ENCODE results near the gene CYB561.

The CYB561 gene

GRCh38 chr17:63480826-63481487 lies 34.9 kb upstream of the CYB561 start (continued):
- no peak for TF ChIP-seq ZNF148 (tag by site-specific recombination; IDR thresholded peaks at IDR 0.05; ENCODE audit: borderline replicate concordance)
- no peak for TF ChIP-seq ZNF362 (tag by site-specific recombination; IDR thresholded peaks at IDR 0.05)
- 0 out of 2 replicates have a peak, but pooled peaks have one; percentile 37 for TF ChIP-seq ZNF843 (tag by site-specific recombination; IDR thresholded peaks at IDR 0.05)
- no peak for TF ChIP-seq ZNF37A (tag by site-specific recombination; IDR thresholded peaks at IDR 0.05)
- TF ChIP-seq ZNF701 (tag by site-specific recombination; IDR thresholded peaks at IDR 0.05) = no peak
- TF ChIP-seq ZNF24 (tag by site-specific recombination; IDR thresholded peaks at IDR 0.05) = no peak
- TF ChIP-seq SP7 (tag by site-specific recombination; IDR thresholded peaks at IDR 0.05) = peak; percentile 36; the same call in 1 of the 2 replicates
- no peak for TF ChIP-seq ZNF133 (tag by site-specific recombination; IDR thresholded peaks at IDR 0.05)
- no peak for TF ChIP-seq ZBTB26 (tag by site-specific recombination; optimal IDR thresholded peaks at IDR 0.05)
- TF ChIP-seq ZNF473 (tag by site-specific recombination; IDR thresholded peaks at IDR 0.05) = no peak
- no peak for TF ChIP-seq RBAK (tag by site-specific recombination; IDR thresholded peaks at IDR 0.05)
- TF ChIP-seq GLIS2 (tag by site-specific recombination; IDR thresholded peaks at IDR 0.05) = no peak
- no peak for TF ChIP-seq ZSCAN18 (tag by site-specific recombination; IDR thresholded peaks at IDR 0.05)
- no peak for TF ChIP-seq ZNF610 (tag by site-specific recombination; IDR thresholded peaks at IDR 0.05; ENCODE audit: borderline replicate concordance)
- TF ChIP-seq SCRT1 (tag by site-specific recombination; IDR thresholded peaks at IDR 0.05; ENCODE audit: borderline replicate concordance) = no peak
- peak; percentile 17; the same call in 1 of the 2 replicates for TF ChIP-seq SCRT2 (tag by site-specific recombination; IDR thresholded peaks at IDR 0.05)
- no peak for TF ChIP-seq ZNF433 (tag by site-specific recombination; IDR thresholded peaks at IDR 0.05; ENCODE audit: low read depth)
- TF ChIP-seq ZNF707 (tag by site-specific recombination; IDR thresholded peaks at IDR 0.05) = no peak
- TF ChIP-seq ATF2 (tag by site-specific recombination; IDR thresholded peaks at IDR 0.05; ENCODE audit: low read depth) = no peak
- TF ChIP-seq ZNF449 (tag by site-specific recombination; IDR thresholded peaks at IDR 0.05) = peak; percentile 88
- TF ChIP-seq ZNF174 (tag by site-specific recombination; IDR thresholded peaks at IDR 0.05) = no peak
- no peak for TF ChIP-seq ZNF501 (tag by site-specific recombination; IDR thresholded peaks at IDR 0.05)
- TF ChIP-seq OSR2 (tag by site-specific recombination; IDR thresholded peaks at IDR 0.05) = peak; percentile 64; the same call in 1 of the 2 replicates
- no peak for TF ChIP-seq ZNF155 (tag by site-specific recombination; IDR thresholded peaks at IDR 0.05)
- no peak for TF ChIP-seq KLF9 (tag by site-specific recombination; IDR thresholded peaks at IDR 0.05; ENCODE audit: low read depth)
- no peak for TF ChIP-seq ZNF48 (tag by site-specific recombination; IDR thresholded peaks at IDR 0.05)
- TF ChIP-seq ZNF747 (tag by site-specific recombination; IDR thresholded peaks at IDR 0.05) = no peak
- TF ChIP-seq ZNF366 (tag by site-specific recombination; conservative IDR thresholded peaks at IDR 0.05) = no peak
- no peak for TF ChIP-seq ZSCAN16 (tag by site-specific recombination; IDR thresholded peaks at IDR 0.05)
- TF ChIP-seq REPIN1 (tag by site-specific recombination; IDR thresholded peaks at IDR 0.05; ENCODE audit: low read depth) = no peak
- TF ChIP-seq ZNF561 (tag by site-specific recombination; IDR thresholded peaks at IDR 0.05; ENCODE audit: borderline replicate concordance) = no peak
